ENCODE measurements around the gene BBX.

BBX gene

DNA sequence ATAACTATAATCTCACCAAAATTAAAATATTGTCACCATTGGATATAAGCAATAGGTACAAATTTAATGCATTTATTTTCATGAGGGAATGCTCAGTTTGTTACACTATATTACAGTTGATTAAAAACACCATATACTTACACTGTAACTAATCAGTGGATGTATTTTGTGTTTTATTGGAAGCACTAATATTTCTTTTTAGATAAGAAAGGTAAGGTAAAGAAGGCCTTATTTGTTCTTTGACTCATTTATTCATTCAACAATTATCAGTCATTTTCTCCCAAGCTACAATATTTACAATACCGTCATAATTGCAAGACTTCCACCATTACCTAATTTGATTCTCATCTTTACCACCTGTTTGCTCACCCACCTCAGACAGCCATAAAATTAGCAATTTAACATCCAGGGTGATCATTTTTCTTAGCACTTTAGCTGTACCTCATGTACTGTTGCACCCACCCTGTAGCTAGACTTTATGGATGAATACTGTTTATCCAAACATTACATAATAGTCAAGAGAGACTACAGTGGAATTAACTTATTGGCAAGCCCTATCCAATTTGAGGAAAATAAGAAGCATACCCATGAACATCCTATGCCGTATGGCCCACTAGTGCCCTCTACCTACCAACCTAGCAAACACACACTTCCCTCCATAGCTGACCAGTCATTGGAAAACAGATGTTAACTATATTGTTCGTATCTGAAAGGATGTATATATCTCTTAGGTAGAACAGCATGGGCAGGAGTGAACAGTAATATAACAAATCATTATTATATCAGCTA lies 229.6 kb downstream of the BBX start:
- no peak for DNase-seq (ENCODE audit: low read depth)

- DNase-seq (ENCODE audit: low read depth), result no peak
Measured at GRCh38 chr3:107753494-107753893, 230.7 kb downstream of the BBX start.

GRCh38 chr3:107753976-107754375 lies 231.2 kb downstream of the BBX start:
- no peak for DNase-seq (ENCODE audit: low read depth)

- no peak for DNase-seq (ENCODE audit: low read depth)
Measured at GRCh38 chr3:107756649-107757048, 233.9 kb downstream of the BBX start.

DNA sequence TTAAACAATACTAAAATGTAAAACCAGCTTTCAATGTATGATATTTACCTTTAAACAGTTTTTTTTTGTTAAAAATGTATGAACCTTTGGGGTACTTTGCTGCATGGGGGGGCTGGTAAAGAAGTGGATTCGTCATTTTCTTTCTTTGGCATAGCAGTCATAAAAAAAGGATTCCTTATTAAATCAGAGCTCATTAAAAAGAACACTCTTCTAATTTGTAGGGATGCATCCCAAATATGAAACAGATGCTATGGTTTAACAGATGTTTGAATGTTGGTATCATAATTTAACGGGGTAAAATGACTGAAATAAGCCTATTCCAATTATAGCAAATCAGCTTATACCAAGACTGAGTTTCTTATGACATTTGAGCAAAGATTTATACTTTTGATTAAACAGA lies 234.4 kb downstream of the BBX start:
- DNase-seq (ENCODE audit: low read depth), result no peak

DNA sequence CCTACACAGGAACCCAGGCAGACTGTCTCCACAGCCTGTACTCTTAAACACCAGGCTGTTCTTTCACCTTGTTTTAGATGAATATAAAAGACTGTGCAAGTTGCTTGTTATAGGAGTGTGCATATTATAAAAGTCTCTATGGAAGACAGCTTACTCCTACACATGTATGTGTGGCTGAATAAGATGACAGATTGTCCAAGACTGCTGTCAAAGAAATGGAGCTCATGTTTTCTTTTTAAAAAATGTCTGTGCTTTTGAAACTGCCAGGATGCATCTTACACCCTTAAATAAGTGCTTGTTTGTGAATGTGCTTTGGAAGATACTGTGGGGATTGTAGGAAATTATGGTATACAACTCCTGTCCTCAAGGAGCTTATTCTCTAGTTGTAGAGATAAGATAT lies 237.4 kb downstream of the BBX start:
- DNase-seq (ENCODE audit: low read depth), result no peak

GRCh38 chr3:107761391-107761790 lies 238.6 kb downstream of the BBX start:
- no peak for DNase-seq (ENCODE audit: low read depth)

DNA sequence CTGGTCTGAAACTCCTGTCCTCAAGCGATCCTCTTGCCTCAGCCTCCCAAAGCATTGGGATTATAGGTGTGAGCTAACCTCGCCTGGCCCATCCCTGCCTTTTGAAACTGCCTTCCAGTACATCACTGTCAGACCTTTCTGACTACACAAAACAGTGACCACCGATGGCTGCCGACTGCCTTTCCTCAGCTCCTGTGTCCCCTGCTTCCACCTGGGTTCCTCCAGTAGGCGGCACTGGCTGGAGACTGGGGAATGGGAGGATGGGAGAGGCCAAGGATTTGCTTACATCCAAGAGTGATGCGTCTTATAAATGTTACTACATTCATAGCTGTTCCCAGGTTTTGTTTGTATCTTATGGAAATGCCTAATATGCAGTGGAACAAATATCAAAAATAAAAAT lies 242.8 kb downstream of the BBX start:
- DNase-seq (ENCODE audit: low read depth), result no peak

- no peak for DNase-seq (ENCODE audit: low read depth)
Measured at GRCh38 chr3:107767897-107768605, 245.3 kb downstream of the BBX start.

DNA sequence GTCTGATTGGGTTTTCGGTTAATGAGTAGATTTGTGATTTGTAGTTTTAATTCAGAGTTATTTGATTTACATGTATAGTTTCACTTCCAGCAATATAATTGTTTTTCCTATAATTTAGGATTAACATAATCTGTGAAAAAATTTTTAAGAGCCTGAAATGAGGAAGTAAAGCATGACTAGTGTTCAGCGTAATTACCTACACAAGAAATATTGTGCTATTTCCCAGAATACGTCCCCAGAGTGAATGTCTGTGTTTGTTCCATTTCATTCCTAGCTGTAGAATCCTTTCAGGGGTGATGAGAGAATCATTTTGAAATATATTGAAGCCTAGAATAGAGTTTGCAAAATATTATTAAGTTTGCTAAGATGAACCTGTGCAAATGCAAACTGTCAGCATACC lies 247.1 kb downstream of the BBX start:
- no peak for DNase-seq (ENCODE audit: low read depth)

GRCh38 chr3:107772016-107772415 lies 249.3 kb downstream of the BBX start:
- no peak for DNase-seq (ENCODE audit: low read depth)

DNA sequence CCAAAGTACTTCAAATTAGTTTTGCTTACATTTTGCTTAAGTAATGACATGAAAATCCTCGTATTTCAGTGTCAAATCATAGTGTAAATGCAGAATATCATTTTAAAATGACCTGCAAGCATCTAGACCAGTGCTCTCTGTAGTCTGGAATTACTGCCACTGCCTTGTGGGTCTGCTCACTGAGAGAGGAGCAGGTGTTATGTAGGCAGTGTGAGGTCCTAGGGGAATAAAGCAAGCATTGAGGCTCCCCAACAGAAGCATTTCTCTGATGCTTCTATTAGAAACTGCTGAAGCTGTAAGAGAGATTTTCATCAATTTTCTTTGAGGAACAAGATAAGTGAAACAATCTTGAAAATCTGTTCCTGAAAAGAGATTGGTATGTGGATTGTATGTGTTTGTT lies 253.2 kb downstream of the BBX start:
- DNase-seq (ENCODE audit: low read depth), result no peak

GRCh38 chr3:107781253-107781652 lies 258.5 kb downstream of the BBX start:
- no peak for DNase-seq (ENCODE audit: low read depth)

GRCh38 chr3:107782054-107782453 lies 259.3 kb downstream of the BBX start:
- DNase-seq (ENCODE audit: low read depth), result no peak

GRCh38 chr3:107790612-107791011 lies 267.9 kb downstream of the BBX start:
- no peak for DNase-seq (ENCODE audit: low read depth)

- DNase-seq (ENCODE audit: low read depth), result no peak
Measured at GRCh38 chr3:107791027-107791426, 268.3 kb downstream of the BBX start.

DNA sequence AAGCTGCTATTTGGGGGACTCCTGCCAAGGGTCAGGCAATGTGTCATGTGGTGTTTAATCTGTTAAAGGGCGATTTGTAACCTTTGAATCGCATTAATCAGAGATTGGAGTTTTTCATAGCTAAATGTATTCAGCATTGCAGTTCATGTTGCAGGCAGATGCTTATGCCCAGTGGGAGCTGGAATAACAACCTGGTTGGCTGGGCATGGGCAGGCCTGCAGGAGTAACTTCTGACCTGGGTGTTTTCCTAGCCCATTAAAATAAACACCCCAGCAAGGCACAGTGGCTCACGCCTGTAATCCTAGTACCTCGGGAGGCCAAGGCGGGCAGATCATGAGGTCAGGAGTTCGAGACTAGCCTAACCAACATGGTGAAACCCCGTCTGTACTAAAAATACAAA lies 268.7 kb downstream of the BBX start:
- no peak for DNase-seq (ENCODE audit: low read depth)

- DNase-seq (ENCODE audit: low read depth), result no peak
Measured at GRCh38 chr3:107794664-107795443, 272.1 kb downstream of the BBX start.

DNA sequence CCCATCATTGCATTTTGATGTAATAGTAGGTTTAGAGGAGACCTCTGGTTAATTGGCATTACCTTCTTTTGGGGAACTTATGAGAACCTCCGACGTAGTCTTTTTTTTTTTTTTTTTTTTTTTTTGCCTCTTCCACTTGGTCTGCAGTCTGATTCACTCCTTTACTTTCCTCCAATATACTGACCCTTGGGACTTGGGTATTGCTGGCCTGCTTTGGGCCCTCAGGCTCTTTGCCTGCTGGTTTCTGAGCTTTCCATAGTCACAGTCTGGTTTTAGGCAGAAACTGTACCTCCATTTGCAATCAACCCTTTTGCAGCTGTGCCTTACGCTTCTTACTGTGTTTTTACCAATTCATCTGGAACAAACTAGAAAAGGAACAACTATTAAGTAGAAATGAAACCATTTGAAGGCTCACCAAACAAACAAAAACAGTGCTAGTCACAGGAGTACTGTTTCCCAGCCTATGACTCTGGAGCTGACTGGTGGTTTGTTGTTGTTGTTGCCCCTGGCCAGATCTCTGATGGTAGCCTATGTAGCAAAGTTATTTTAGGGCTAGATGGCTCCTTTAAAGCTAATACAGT lies 272.8 kb downstream of the BBX start:
- DNase-seq (ENCODE audit: low read depth), result no peak

GRCh38 chr3:107796791-107797190 lies 274.0 kb downstream of the BBX start:
- DNase-seq (ENCODE audit: low read depth), result no peak

- DNase-seq (ENCODE audit: low read depth), result no peak
Measured at GRCh38 chr3:107797586-107797985, 274.8 kb downstream of the BBX start.

- DNase-seq (ENCODE audit: low read depth), result no peak
Measured at GRCh38 chr3:107798381-107798780, 275.6 kb downstream of the BBX start.

Measured in T follicular helper cell (primary cell).